Fibroblast of mammary gland (primary cell): Measurements from ENCODE around the gene ZNF69.
"Not testable (repeated sequence)": the region's sequence is repeated elsewhere in the genome, so short reads cannot be mapped to it uniquely, and the experiment has no call there.

Source experiments
- DNase-seq: peaks from one replicate; pipeline ENCODE4 v3.0.0-alpha.2; 2010; ENCODE audit warnings: low read depth
- H3K4me3 ChIP-seq: 2 replicates; pipeline ENCODE4 v1.5.1; 2011; ENCODE audit warnings: low read depth, mild to moderate bottlenecking, low read length, moderate library complexity; ENCODE audit not compliant: control insufficient read depth
- CTCF ChIP-seq: conservative IDR thresholded peaks from 2 replicates; pipeline ENCODE4 v1.5.1; 2011; ENCODE audit warnings: low read depth, low read length, inconsistent platforms; ENCODE audit not compliant: control insufficient read depth, insufficient read depth

The ZNF69 gene

GRCh38 chr19:11894851-11895250, 7.3 kb downstream of the ZNF69 start:
- DNase-seq = no peak
- no peak for TF ChIP-seq CTCF
- no peak overlapping the region for H3K4me3 ChIP-seq

- H3K4me3 ChIP-seq = no peak overlapping the region
- no peak for TF ChIP-seq CTCF
- no peak for DNase-seq
Measured at GRCh38 chr19:11902228-11902627, 14.6 kb downstream of the ZNF69 start.

- DNase-seq = no peak
- no peak for TF ChIP-seq CTCF
- H3K4me3 ChIP-seq = no peak overlapping the region
Measured at GRCh38 chr19:11905928-11906327, 18.3 kb downstream of the ZNF69 start.

GRCh38 chr19:11911937-11912336, 24.4 kb downstream of the ZNF69 start:
- H3K4me3 ChIP-seq, DNase-seq: not testable (repeated sequence)

- DNase-seq, H3K4me3 ChIP-seq: not testable (repeated sequence)
Measured at GRCh38 chr19:11914417-11915051, 27.0 kb downstream of the ZNF69 start.

GRCh38 chr19:11921852-11922495, 34.4 kb downstream of the ZNF69 start:
- DNase-seq = no peak
- no peak for TF ChIP-seq CTCF
- H3K4me3 ChIP-seq = no peak overlapping the region

- DNase-seq = peak; percentile 81
- no peak for TF ChIP-seq CTCF
- peak within 1 kb of the TSS; percentile 88 for H3K4me3 ChIP-seq
Measured at GRCh38 chr19:11924886-11925650, 37.5 kb downstream of the ZNF69 start, which contains the start of gene ZNF700. ZNF700 (plus strand) TSS chr19:11925107; CDS start chr19:11925211, 104 bp downstream.

GRCh38 chr19:11925651-11926187, 38.1 kb downstream of the ZNF69 start:
- DNase-seq = not testable (repeated sequence)
- H3K4me3 ChIP-seq = peak overlapping the region; percentile 88
